GM21381 (cell line): ENCODE measurements around the gene AKR1B15.
"Not testable (repeated sequence)": the region's sequence is repeated elsewhere in the genome, so short reads cannot be mapped to it uniquely, and the experiment has no call there.

Experiments
- ATAC-seq: cut with Tn5 transposase; IDR thresholded peaks from one replicate; pipeline ENCODE4 v1.9.1; 2021; ENCODE audit warnings: mild to moderate bottlenecking, moderate library complexity; ENCODE audit not compliant: unreplicated experiment

AKR1B15 gene

GRCh38 chr7:134558370-134558769, 9.5 kb downstream of the AKR1B15 start:
- no peak for ATAC-seq

GRCh38 chr7:134561616-134562015, 12.7 kb downstream of the AKR1B15 start:
- not testable (repeated sequence) for ATAC-seq

- no peak for ATAC-seq
Measured at GRCh38 chr7:134562136-134562535, 13.2 kb downstream of the AKR1B15 start.

- not testable (repeated sequence) for ATAC-seq
Measured at GRCh38 chr7:134563398-134563749, 14.5 kb downstream of the AKR1B15 start.

GRCh38 chr7:134565643-134566136, 16.8 kb downstream of the AKR1B15 start:
- ATAC-seq: no peak

GRCh38 chr7:134567368-134567767, 18.5 kb downstream of the AKR1B15 start:
- ATAC-seq: no peak

GRCh38 chr7:134569962-134570361, 21.1 kb downstream of the AKR1B15 start:
- not testable (repeated sequence) for ATAC-seq

- no peak for ATAC-seq
Measured at GRCh38 chr7:134571101-134571500, 22.2 kb downstream of the AKR1B15 start.

- no peak for ATAC-seq
Measured at GRCh38 chr7:134571746-134572461, 23.0 kb downstream of the AKR1B15 start.

- no peak for ATAC-seq
Measured at GRCh38 chr7:134574322-134574721, 25.4 kb downstream of the AKR1B15 start.

GRCh38 chr7:134584290-134584689, 35.4 kb downstream of the AKR1B15 start:
- ATAC-seq: no peak

GRCh38 chr7:134585897-134586296, 37.0 kb downstream of the AKR1B15 start:
- no peak for ATAC-seq

- no peak for ATAC-seq
Measured at GRCh38 chr7:134587750-134588149, 38.8 kb downstream of the AKR1B15 start.

GRCh38 chr7:134589491-134589941, 40.6 kb downstream of the AKR1B15 start:
- ATAC-seq: no peak

GRCh38 chr7:134593530-134594392, 44.9 kb downstream of the AKR1B15 start:
- ATAC-seq: no peak

- ATAC-seq: no peak
Measured at GRCh38 chr7:134594877-134595276, 46.0 kb downstream of the AKR1B15 start.

- ATAC-seq: no peak
Measured at GRCh38 chr7:134599371-134599770, 50.5 kb downstream of the AKR1B15 start.

- no peak for ATAC-seq
Measured at GRCh38 chr7:134601459-134601858, 52.5 kb downstream of the AKR1B15 start.

- ATAC-seq: no peak
Measured at GRCh38 chr7:134602881-134603451, 54.1 kb downstream of the AKR1B15 start.

GRCh38 chr7:134605978-134606923, 57.3 kb downstream of the AKR1B15 start:
- ATAC-seq: no peak
